Vagina (tissue), 2 donors: Measurements from ENCODE around the gene PSMG3. TPM values are rescaled to one million over a fixed set of nuclear protein-coding genes. Genes with fewer than 3 reads are reported as not detected.

Experiments
- DNase-seq, 2 donors: peaks; one replicate each; pipeline ENCODE4 v3.0.0-alpha.2; 2017; ENCODE audit errors: extremely low spot score in 2 of 2
- H3K27ac ChIP-seq: fragments of 200-600 bp; sonication (generic); one replicate; pipeline ENCODE4 v1.5.1; 2019
- H3K27me3 ChIP-seq: fragments of 200-600 bp; sonication (generic); one replicate; pipeline ENCODE4 v1.5.1; 2019
- H3K36me3 ChIP-seq, 2 donors: fragments of 200-600 bp; sonication (generic); one replicate each; pipeline ENCODE4 v1.5.1; 2017 to 2019
- H3K4me1 ChIP-seq: fragments of 200-600 bp; sonication (generic); one replicate; pipeline ENCODE4 v1.5.1; 2019
- H3K4me3 ChIP-seq, 2 donors: fragments of 200-600 bp; sonication (generic); 1 replicate in 1 of 2; 2 replicates in 1 of 2; pipeline ENCODE4 v1.5.1; 2016 to 2019
- H3K9me3 ChIP-seq: fragments of 200-600 bp; sonication (generic); one replicate; pipeline ENCODE4 v1.5.1; 2019
- POLR2A ChIP-seq, 2 donors: fragments of 450-650 bp; IDR thresholded peaks; one replicate each; pipeline ENCODE4 v1.6.1; 2017; ENCODE audit warnings: antibody characterized with exemption in 2 of 2, mild to moderate bottlenecking in 2 of 2, moderate library complexity in 2 of 2
- POLR2AphosphoS5 ChIP-seq, 2 donors: sonication (generic); formaldehyde crosslinking; IDR thresholded peaks; one replicate each; pipeline ENCODE4 v1.9.0; 2017; ENCODE audit warnings: antibody characterized with exemption in 2 of 2, mild to moderate bottlenecking in 2 of 2, low read depth in 1 of 2; ENCODE audit not compliant: insufficient read depth in 1 of 2
- intact Hi-C: fragments of 100-400 bp; cut with DNase I; formaldehyde crosslinking; loops from one replicate; pipeline ENCODE4 v1.15.1; 2023
- total RNA-seq: library from RNA; depleted of rRNA; stranded (reverse); fragments of >200 nt; gene quantifications from one replicate; pipeline ENCODE4 v1.2.3, GENCODE V29; 2016
- TF ChIP-seq, protein P1 (sequence below), 3 experiments: fragments of 450-650 bp in 2 of 3; fragments of 200-600 bp in 1 of 3; sonication (generic) in 1 of 3; IDR thresholded peaks; one replicate each; pipeline ENCODE4 v1.5.1; 2017 to 2019; ENCODE audit warnings: antibody characterized with exemption in 3 of 3, mild to moderate bottlenecking in 2 of 3, moderate library complexity in 2 of 3

PSMG3 gene
- total RNA-seq, 1 donor from 2014 or later, result 49.6 TPM

- intact Hi-C loops, result no loop called here
- no peak for DNase-seq
Observed at GRCh38 chr7:1607001-1607400, 37.2 kb upstream of the PSMG3 start.

GRCh38 chr7:1604383-1604782 lies 34.6 kb upstream of the PSMG3 start:
- Histone ChIP-seq H3K36me3 (no peaks in the 10 kb centered on the region), H3K27ac (no peak overlapping the region), H3K27me3 (no peaks in the 10 kb centered on the region), H3K4me1 (no peaks in the 10 kb centered on the region), H3K9me3 (no peaks in the 10 kb centered on the region), H3K4me3 (no peak overlapping the region)
- no peak for DNase-seq
- intact Hi-C loops, result no loop called here
- TF ChIP-seq POLR2AphosphoS5 (IDR thresholded peaks at IDR 0.05; ENCODE audit: insufficient read depth in 1 of 2, low read depth in 1 of 2), result no peak
- TF ChIP-seq, protein P1, sequence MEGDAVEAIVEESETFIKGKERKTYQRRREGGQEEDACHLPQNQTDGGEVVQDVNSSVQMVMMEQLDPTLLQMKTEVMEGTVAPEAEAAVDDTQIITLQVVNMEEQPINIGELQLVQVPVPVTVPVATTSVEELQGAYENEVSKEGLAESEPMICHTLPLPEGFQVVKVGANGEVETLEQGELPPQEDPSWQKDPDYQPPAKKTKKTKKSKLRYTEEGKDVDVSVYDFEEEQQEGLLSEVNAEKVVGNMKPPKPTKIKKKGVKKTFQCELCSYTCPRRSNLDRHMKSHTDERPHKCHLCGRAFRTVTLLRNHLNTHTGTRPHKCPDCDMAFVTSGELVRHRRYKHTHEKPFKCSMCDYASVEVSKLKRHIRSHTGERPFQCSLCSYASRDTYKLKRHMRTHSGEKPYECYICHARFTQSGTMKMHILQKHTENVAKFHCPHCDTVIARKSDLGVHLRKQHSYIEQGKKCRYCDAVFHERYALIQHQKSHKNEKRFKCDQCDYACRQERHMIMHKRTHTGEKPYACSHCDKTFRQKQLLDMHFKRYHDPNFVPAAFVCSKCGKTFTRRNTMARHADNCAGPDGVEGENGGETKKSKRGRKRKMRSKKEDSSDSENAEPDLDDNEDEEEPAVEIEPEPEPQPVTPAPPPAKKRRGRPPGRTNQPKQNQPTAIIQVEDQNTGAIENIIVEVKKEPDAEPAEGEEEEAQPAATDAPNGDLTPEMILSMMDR (IDR thresholded peaks at IDR 0.05), result no peak
- no peak for TF ChIP-seq POLR2A (IDR thresholded peaks at IDR 0.05)

More at GRCh38 chr7:1607001-1607400, 37.2 kb upstream of the PSMG3 start:
- H3K4me1 ChIP-seq, result no peaks in the 10 kb centered on the region
- H3K9me3 ChIP-seq, result no peaks in the 10 kb centered on the region
- H3K36me3 ChIP-seq, result no peaks in the 10 kb centered on the region
- TF ChIP-seq, protein P1 (IDR thresholded peaks at IDR 0.05), result no peak
- TF ChIP-seq POLR2A (IDR thresholded peaks at IDR 0.05) (no peak), POLR2AphosphoS5 (IDR thresholded peaks at IDR 0.05; ENCODE audit: insufficient read depth in 1 of 2, low read depth in 1 of 2) (no peak)
- no peak overlapping the region for H3K27ac ChIP-seq
- H3K27me3 ChIP-seq, result no peaks in the 10 kb centered on the region
- no peak overlapping the region for H3K4me3 ChIP-seq

DNA sequence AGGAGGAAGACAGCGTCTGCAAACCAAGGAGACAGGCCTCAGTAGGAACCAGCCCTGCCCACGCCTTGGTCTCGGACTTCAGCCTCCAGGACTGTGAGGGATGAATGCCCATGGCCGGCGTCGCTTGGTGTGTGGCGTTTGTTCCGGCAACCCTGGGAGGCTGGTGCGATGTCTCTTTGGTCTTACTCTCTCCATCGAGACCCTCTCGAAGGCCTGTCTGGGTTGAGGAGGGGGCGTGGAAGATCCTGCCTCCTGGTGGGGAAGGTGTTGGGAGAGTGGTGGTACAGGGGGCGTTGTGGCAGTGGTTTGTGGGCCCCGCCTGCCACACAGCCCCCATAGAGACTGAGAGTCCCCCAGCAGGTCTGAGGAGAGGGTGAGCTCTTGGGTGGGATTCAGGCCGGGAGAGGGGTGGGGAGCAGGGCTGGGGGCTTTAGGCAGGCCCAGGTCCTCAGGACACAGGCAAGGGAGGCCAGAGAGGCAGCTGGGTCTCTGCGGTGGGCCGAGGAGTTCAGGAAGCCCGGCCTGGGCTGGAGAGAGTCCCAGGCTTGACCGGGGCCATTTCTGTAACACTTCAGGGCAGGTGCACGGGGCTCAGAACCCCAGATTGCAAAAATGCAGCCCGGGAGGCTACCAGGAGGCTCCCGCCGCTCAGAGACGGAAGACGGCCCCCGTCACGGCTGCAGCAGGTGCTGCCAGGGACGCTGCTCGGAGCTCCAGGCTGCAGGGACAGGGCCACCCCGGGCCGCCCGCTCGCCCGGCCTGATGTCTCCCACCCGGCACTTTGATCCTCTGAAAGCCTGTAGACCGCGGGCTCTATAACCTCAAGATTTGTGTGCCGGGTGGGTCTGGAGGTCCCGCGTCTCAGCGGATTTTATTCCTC lies 33.8 kb upstream of the PSMG3 start:
- TF ChIP-seq POLR2A (IDR thresholded peaks at IDR 0.05) (no peak), POLR2AphosphoS5 (IDR thresholded peaks at IDR 0.05; ENCODE audit: insufficient read depth in 1 of 2, low read depth in 1 of 2) (no peak)
- TF ChIP-seq, protein P1 (IDR thresholded peaks at IDR 0.05), result no peak
- H3K4me3 ChIP-seq, result no peak overlapping the region
- no peaks in the 10 kb centered on the region for H3K9me3 ChIP-seq
- H3K27ac ChIP-seq, result no peak overlapping the region
- H3K27me3 ChIP-seq, result no peaks in the 10 kb centered on the region
- intact Hi-C loops, result no loop called here
- no peak for DNase-seq
- no peaks in the 10 kb centered on the region for H3K36me3 ChIP-seq
- no peaks in the 10 kb centered on the region for H3K4me1 ChIP-seq

- intact Hi-C loops, result no loop called here
- no peaks in the 10 kb centered on the region for H3K27me3 ChIP-seq
- no peak overlapping the region for H3K4me3 ChIP-seq
Observed at GRCh38 chr7:1602386-1602785, 32.6 kb upstream of the PSMG3 start.

More at GRCh38 chr7:1602386-1602785, 32.6 kb upstream of the PSMG3 start:
- Histone ChIP-seq H3K36me3 (no peaks in the 10 kb centered on the region), H3K9me3 (no peaks in the 10 kb centered on the region), H3K27ac (no peak overlapping the region), H3K4me1 (no peaks in the 10 kb centered on the region)
- no peak for TF ChIP-seq POLR2A (IDR thresholded peaks at IDR 0.05)
- TF ChIP-seq, protein P1 (IDR thresholded peaks at IDR 0.05), result no peak
- TF ChIP-seq POLR2AphosphoS5 (IDR thresholded peaks at IDR 0.05; ENCODE audit: insufficient read depth in 1 of 2, low read depth in 1 of 2), result no peak
- no peak for DNase-seq
